Prostate gland (tissue), 2 donors: ENCODE data around the gene ZNF813.

ENCODE experiments used
- POLR2AphosphoS5 ChIP-seq: sonication (generic); formaldehyde crosslinking; IDR thresholded peaks from one replicate; pipeline ENCODE4 v1.6.1; 2017; ENCODE audit warnings: antibody characterized with exemption
- TF ChIP-seq, protein P1 (sequence below), 4 experiments: fragments of 200-600 bp in 2 of 4; fragments of 450-650 bp in 2 of 4; sonication (generic) in 2 of 4; IDR thresholded peaks; 1 replicate in 3 of 4; 2 replicates in 1 of 4; pipeline ENCODE4 v1.5.1; 2016 to 2019; ENCODE audit warnings: antibody characterized with exemption in 4 of 4, mild to moderate bottlenecking in 2 of 4, moderate library complexity in 2 of 4

DNA sequence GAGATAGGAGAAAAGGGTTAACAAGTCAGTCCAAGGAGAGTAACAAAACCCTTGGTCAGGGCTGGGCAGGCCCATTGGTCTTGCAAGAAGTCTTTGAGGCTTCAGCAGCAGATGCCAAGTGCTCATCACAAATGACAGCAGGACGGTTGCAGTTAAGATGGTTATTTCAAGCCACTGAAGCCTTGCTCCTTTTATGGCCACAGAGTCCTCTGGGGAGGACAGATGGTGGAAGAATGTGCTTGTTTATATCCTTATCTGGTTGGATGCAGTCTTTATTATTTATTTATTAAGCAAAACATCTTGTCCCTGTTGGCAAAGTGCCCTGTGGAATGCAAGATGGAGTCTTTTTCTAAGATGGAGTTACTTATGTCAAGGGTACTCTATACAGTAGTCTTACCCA lies 51.2 kb downstream of the ZNF813 start:
- TF ChIP-seq, protein P1, sequence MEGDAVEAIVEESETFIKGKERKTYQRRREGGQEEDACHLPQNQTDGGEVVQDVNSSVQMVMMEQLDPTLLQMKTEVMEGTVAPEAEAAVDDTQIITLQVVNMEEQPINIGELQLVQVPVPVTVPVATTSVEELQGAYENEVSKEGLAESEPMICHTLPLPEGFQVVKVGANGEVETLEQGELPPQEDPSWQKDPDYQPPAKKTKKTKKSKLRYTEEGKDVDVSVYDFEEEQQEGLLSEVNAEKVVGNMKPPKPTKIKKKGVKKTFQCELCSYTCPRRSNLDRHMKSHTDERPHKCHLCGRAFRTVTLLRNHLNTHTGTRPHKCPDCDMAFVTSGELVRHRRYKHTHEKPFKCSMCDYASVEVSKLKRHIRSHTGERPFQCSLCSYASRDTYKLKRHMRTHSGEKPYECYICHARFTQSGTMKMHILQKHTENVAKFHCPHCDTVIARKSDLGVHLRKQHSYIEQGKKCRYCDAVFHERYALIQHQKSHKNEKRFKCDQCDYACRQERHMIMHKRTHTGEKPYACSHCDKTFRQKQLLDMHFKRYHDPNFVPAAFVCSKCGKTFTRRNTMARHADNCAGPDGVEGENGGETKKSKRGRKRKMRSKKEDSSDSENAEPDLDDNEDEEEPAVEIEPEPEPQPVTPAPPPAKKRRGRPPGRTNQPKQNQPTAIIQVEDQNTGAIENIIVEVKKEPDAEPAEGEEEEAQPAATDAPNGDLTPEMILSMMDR (IDR thresholded peaks at IDR 0.05) = no peak
- TF ChIP-seq POLR2AphosphoS5 = no peak
